Measurements from ENCODE around the gene FBN1.

The FBN1 gene

GRCh38 chr15:48469681-48470080 lies 175.8 kb downstream of the FBN1 start:
- no peak for TF ChIP-seq ZNF274 (IDR thresholded peaks at IDR 0.05; ENCODE audit: low read depth, low read length)
- H3K4me3 ChIP-seq (ENCODE audit: low read length), result no peak overlapping the region

GRCh38 chr15:48469271-48469670 lies 176.2 kb downstream of the FBN1 start:
- H3K4me3 ChIP-seq (ENCODE audit: low read length), result no peak overlapping the region
- no peak for TF ChIP-seq ZNF274 (IDR thresholded peaks at IDR 0.05; ENCODE audit: low read depth, low read length)

- H3K4me3 ChIP-seq (ENCODE audit: low read length), result no peak overlapping the region
- no peak for TF ChIP-seq ZNF274 (IDR thresholded peaks at IDR 0.05; ENCODE audit: low read depth, low read length)
Measured at GRCh38 chr15:48467801-48468200, 177.7 kb downstream of the FBN1 start.

GRCh38 chr15:48466820-48467219 lies 178.7 kb downstream of the FBN1 start:
- no peak for TF ChIP-seq ZNF274 (IDR thresholded peaks at IDR 0.05; ENCODE audit: low read depth, low read length)
- no peak overlapping the region for H3K4me3 ChIP-seq (ENCODE audit: low read length)

GRCh38 chr15:48466079-48466478 lies 179.4 kb downstream of the FBN1 start:
- H3K4me3 ChIP-seq (ENCODE audit: low read length), result no peak overlapping the region
- TF ChIP-seq ZNF274 (IDR thresholded peaks at IDR 0.05; ENCODE audit: low read depth, low read length), result no peak

- no peak overlapping the region for H3K4me3 ChIP-seq (ENCODE audit: low read length)
- TF ChIP-seq ZNF274 (IDR thresholded peaks at IDR 0.05; ENCODE audit: low read depth, low read length), result no peak
Measured at GRCh38 chr15:48465410-48465809, 180.1 kb downstream of the FBN1 start.

- no peak for TF ChIP-seq ZNF274 (IDR thresholded peaks at IDR 0.05; ENCODE audit: low read depth, low read length)
- H3K4me3 ChIP-seq (ENCODE audit: low read length), result no peak overlapping the region
Measured at GRCh38 chr15:48463366-48463880, 182.1 kb downstream of the FBN1 start.

- TF ChIP-seq ZNF274 (IDR thresholded peaks at IDR 0.05; ENCODE audit: low read depth, low read length), result no peak
- H3K4me3 ChIP-seq (ENCODE audit: low read length), result no peak overlapping the region
Measured at GRCh38 chr15:48462688-48463087, 182.8 kb downstream of the FBN1 start.

GRCh38 chr15:48459571-48460442 lies 185.7 kb downstream of the FBN1 start:
- no peak overlapping the region for H3K4me3 ChIP-seq (ENCODE audit: low read length)
- no peak for TF ChIP-seq ZNF274 (IDR thresholded peaks at IDR 0.05; ENCODE audit: low read depth, low read length)

GRCh38 chr15:48458876-48459275 lies 186.6 kb downstream of the FBN1 start:
- no peak for TF ChIP-seq ZNF274 (IDR thresholded peaks at IDR 0.05; ENCODE audit: low read depth, low read length)
- H3K4me3 ChIP-seq (ENCODE audit: low read length), result no peak overlapping the region

- TF ChIP-seq ZNF274 (IDR thresholded peaks at IDR 0.05; ENCODE audit: low read depth, low read length), result no peak
- no peak overlapping the region for H3K4me3 ChIP-seq (ENCODE audit: low read length)
Measured at GRCh38 chr15:48456134-48456533, 189.4 kb downstream of the FBN1 start.

GRCh38 chr15:48451736-48452135 lies 193.8 kb downstream of the FBN1 start:
- TF ChIP-seq ZNF274 (IDR thresholded peaks at IDR 0.05; ENCODE audit: low read depth, low read length), result no peak
- no peak overlapping the region for H3K4me3 ChIP-seq (ENCODE audit: low read length)

- H3K4me3 ChIP-seq (ENCODE audit: low read length), result no peak overlapping the region
- TF ChIP-seq ZNF274 (IDR thresholded peaks at IDR 0.05; ENCODE audit: low read depth, low read length), result no peak
Measured at GRCh38 chr15:48451241-48451640, 194.3 kb downstream of the FBN1 start.

GRCh38 chr15:48449734-48450133 lies 195.8 kb downstream of the FBN1 start:
- no peak overlapping the region for H3K4me3 ChIP-seq (ENCODE audit: low read length)
- no peak for TF ChIP-seq ZNF274 (IDR thresholded peaks at IDR 0.05; ENCODE audit: low read depth, low read length)

- TF ChIP-seq ZNF274 (IDR thresholded peaks at IDR 0.05; ENCODE audit: low read depth, low read length), result no peak
Measured at GRCh38 chr15:48447657-48448056, 197.9 kb downstream of the FBN1 start.

More at GRCh38 chr15:48447657-48448056, 197.9 kb downstream of the FBN1 start:
- H3K4me3 ChIP-seq (ENCODE audit: low read length), result no peak overlapping the region
